Trophoblast cell (in vitro differentiated cells and primary cell): ENCODE results near the gene PEX11A.
"Not testable (repeated sequence)": the region's sequence is repeated elsewhere in the genome, so short reads cannot be mapped to it uniquely, and the experiment has no call there.

Experiments
- DNase-seq, 2 donors: peaks; one replicate each; pipeline ENCODE4 v3.0.0-alpha.2; 2016
- H2AFZ ChIP-seq: 2 replicates; pipeline ENCODE4 v1.6.1; 2013; ENCODE audit warnings: low read length, moderate library complexity, mild to moderate bottlenecking; ENCODE audit not compliant: insufficient read depth, poor library complexity
- H2AK5ac ChIP-seq: 2 replicates; pipeline ENCODE4 v1.6.1; 2013; ENCODE audit warnings: mild to moderate bottlenecking, low read length
- H2BK120ac ChIP-seq: 2 replicates; pipeline ENCODE4 v1.6.1; 2013; ENCODE audit warnings: low read length, mild to moderate bottlenecking, moderate library complexity; ENCODE audit not compliant: insufficient read depth, poor library complexity
- H2BK12ac ChIP-seq: 2 replicates; pipeline ENCODE4 v1.6.1; 2013; ENCODE audit warnings: mild to moderate bottlenecking, low read length, moderate library complexity
- H2BK5ac ChIP-seq: 2 replicates; pipeline ENCODE4 v1.6.1; 2013; ENCODE audit warnings: low read length, low read depth, moderate library complexity, mild to moderate bottlenecking; ENCODE audit not compliant: poor library complexity
- H3K14ac ChIP-seq: 2 replicates; pipeline ENCODE4 v1.6.1; 2013; ENCODE audit warnings: mild to moderate bottlenecking, low read length
- H3K18ac ChIP-seq: 2 replicates; pipeline ENCODE4 v1.6.1; 2013; ENCODE audit warnings: mild to moderate bottlenecking, low read length
- H3K23ac ChIP-seq: 2 replicates; pipeline ENCODE4 v1.6.1; 2013; ENCODE audit warnings: low read length
- H3K27ac ChIP-seq: 2 replicates; pipeline ENCODE4 v1.5.1; 2013; ENCODE audit warnings: low read depth, mild to moderate bottlenecking, inconsistent platforms, low read length, moderate library complexity
- H3K27me3 ChIP-seq: 2 replicates; pipeline ENCODE4 v1.6.1; 2013; ENCODE audit warnings: inconsistent platforms, mild to moderate bottlenecking, low read length, moderate library complexity; ENCODE audit not compliant: insufficient read depth
- H3K36me3 ChIP-seq, 2 experiments: 1 replicate in 1 of 2; 2 replicates in 1 of 2; pipeline ENCODE4 v1.6.1; 2013; ENCODE audit warnings: low read length in 2 of 2, mild to moderate bottlenecking in 2 of 2, moderate library complexity in 1 of 2; ENCODE audit not compliant: insufficient read depth in 2 of 2, control insufficient read depth in 1 of 2
- H3K4ac ChIP-seq: 2 replicates; pipeline ENCODE4 v1.6.1; 2013; ENCODE audit warnings: low read depth, mild to moderate bottlenecking, low read length, moderate library complexity
- H3K4me1 ChIP-seq, 2 experiments: 1 replicate in 1 of 2; 2 replicates in 1 of 2; pipeline ENCODE4 v1.6.1; 2013; ENCODE audit warnings: low read length in 2 of 2, mild to moderate bottlenecking in 2 of 2, moderate library complexity in 1 of 2; ENCODE audit not compliant: insufficient read depth in 2 of 2, control insufficient read depth in 1 of 2
- H3K4me2 ChIP-seq: 2 replicates; pipeline ENCODE4 v1.6.1; 2013; ENCODE audit warnings: inconsistent platforms, mild to moderate bottlenecking, low read length, moderate library complexity
- H3K4me3 ChIP-seq: 2 replicates; pipeline ENCODE4 v1.5.1; 2013; ENCODE audit warnings: mild to moderate bottlenecking, low read depth, low read length, inconsistent platforms
- H3K79me1 ChIP-seq: one replicate; pipeline ENCODE4 v1.6.1; 2013; ENCODE audit warnings: low read length
- H3K79me2 ChIP-seq: 2 replicates; pipeline ENCODE4 v1.6.1; 2013; ENCODE audit warnings: low read length, mild to moderate bottlenecking; ENCODE audit not compliant: control insufficient read depth, insufficient read depth, poor library complexity
- H3K9ac ChIP-seq: 2 replicates; pipeline ENCODE4 v1.6.1; 2013; ENCODE audit warnings: mild to moderate bottlenecking, low read length
- H3K9me3 ChIP-seq: 2 replicates; pipeline ENCODE4 v1.6.1; 2013; ENCODE audit warnings: low read depth, mild to moderate bottlenecking, control low read depth, inconsistent platforms, low read length; ENCODE audit not compliant: insufficient read depth
- H4K12ac ChIP-seq: 2 replicates; pipeline ENCODE4 v1.6.1; 2013; ENCODE audit warnings: low read depth, mild to moderate bottlenecking, low read length, moderate library complexity
- H4K8ac ChIP-seq: 2 replicates; pipeline ENCODE4 v1.6.1; 2013; ENCODE audit warnings: low read depth, mild to moderate bottlenecking, low read length, moderate library complexity
- H4K91ac ChIP-seq: one replicate; pipeline ENCODE4 v1.6.1; 2013; ENCODE audit warnings: low read depth, mild to moderate bottlenecking, low read length, moderate library complexity
- WGBS: extraction: QIAGEN DNeasy Blood & Tissue Kit; methylation state at CpG from one replicate; pipeline ENCODE4 v1.1.7; 2013; ENCODE audit warnings: missing lambda C conversion rate; ENCODE audit not compliant: insufficient read length, insufficient coverage; ENCODE audit errors: extremely low coverage; 5-methylcytosine and 5-hydroxymethylcytosine counted together

Gene PEX11A

GRCh38 chr15:89695198-89695597 lies 4.6 kb upstream of the PEX11A start:
- no peak overlapping the region for H2BK12ac ChIP-seq

GRCh38 chr15:89693696-89694095 lies 3.1 kb upstream of the PEX11A start:
- Histone ChIP-seq H3K9me3 (no peaks in the 10 kb centered on the region), H3K79me1 (peaks cover 4% of the 10 kb centered on the region), H3K27me3 (no peaks in the 10 kb centered on the region), H3K23ac (no peak overlapping the region), H4K91ac (no peak overlapping the region), H3K27ac (no peak overlapping the region), H3K9ac (no peak overlapping the region), H4K8ac (no peak overlapping the region), H3K18ac (no peak overlapping the region), H3K4me3 (no peak overlapping the region), H4K12ac (no peak overlapping the region), H3K4me2 (no peak overlapping the region), H2AFZ (no peak overlapping the region), H3K14ac (no peak overlapping the region), H2BK5ac (no peak overlapping the region), H2AK5ac (no peak overlapping the region), H3K4ac (no peak overlapping the region), H3K79me2 (peaks cover 4% of the 10 kb centered on the region), H2BK12ac (no peak overlapping the region), H3K36me3 (no peaks in the 10 kb centered on the region), H2BK120ac (no peak overlapping the region), H3K4me1 (peaks cover 2 to 8% of the 10 kb centered on the region in 2 experiments)
- WGBS = no CpG with 5 or more reads among the region's 1 CpG
- peak; percentile 54 to 98 for DNase-seq

More at GRCh38 chr15:89695198-89695597, 4.6 kb upstream of the PEX11A start:
- no peak overlapping the region for H3K4ac ChIP-seq
- no peak overlapping the region for H3K14ac ChIP-seq
- WGBS = no CpG with 5 or more reads among the region's 1 CpG
- H3K36me3 ChIP-seq = no peaks in the 10 kb centered on the region
- H2BK120ac ChIP-seq = no peak overlapping the region
- no peak overlapping the region for H3K23ac ChIP-seq
- no peaks in the 10 kb centered on the region for H3K9me3 ChIP-seq
- no peak overlapping the region for H3K27ac ChIP-seq
- H3K18ac ChIP-seq = no peak overlapping the region
- no peak overlapping the region for H3K4me2 ChIP-seq
- H3K79me2 ChIP-seq = peaks cover 3% of the 10 kb centered on the region
- no peaks in the 10 kb centered on the region for H3K27me3 ChIP-seq
- H2AK5ac ChIP-seq = no peak overlapping the region
- peaks cover 2 to 4% of the 10 kb centered on the region in 2 experiments for H3K4me1 ChIP-seq
- no peak overlapping the region for H3K4me3 ChIP-seq
- no peak overlapping the region for H4K8ac ChIP-seq
- no peak overlapping the region for H4K91ac ChIP-seq
- no peak overlapping the region for H2AFZ ChIP-seq
- no peak overlapping the region for H3K9ac ChIP-seq
- DNase-seq = no peak
- no peak overlapping the region for H4K12ac ChIP-seq
- no peak overlapping the region for H2BK5ac ChIP-seq
- H3K79me1 ChIP-seq = peaks cover 3% of the 10 kb centered on the region

- Histone ChIP-seq H2BK120ac (no peak overlapping the region), H3K4me2 (no peak overlapping the region), H3K14ac (no peak overlapping the region), H3K36me3 (no peaks in the 10 kb centered on the region), H3K27me3 (no peaks in the 10 kb centered on the region), H4K91ac (no peak overlapping the region), H3K79me1 (peaks cover 4% of the 10 kb centered on the region), H2BK12ac (no peak overlapping the region), H3K4me3 (no peak overlapping the region), H3K9ac (no peak overlapping the region), H3K4ac (no peak overlapping the region), H4K8ac (no peak overlapping the region), H3K79me2 (peaks cover 4% of the 10 kb centered on the region), H2AFZ (no peak overlapping the region), H3K4me1 (peaks cover 2 to 8% of the 10 kb centered on the region in 2 experiments), H3K23ac (no peak overlapping the region), H3K18ac (no peak overlapping the region), H3K9me3 (no peaks in the 10 kb centered on the region), H4K12ac (no peak overlapping the region), H2BK5ac (no peak overlapping the region), H3K27ac (no peak overlapping the region), H2AK5ac (no peak overlapping the region)
- WGBS = no CpG with 5 or more reads among the region's 2 CpGs
- DNase-seq = no peak
These were observed 2.5 kb upstream of the PEX11A start for GRCh38 chr15:89693091-89693490.

GRCh38 chr15:89689930-89690275 lies 651 bp downstream of the PEX11A start:
- peak overlapping the region; percentile 85 for H3K4me2 ChIP-seq
- H2AK5ac ChIP-seq, H3K14ac ChIP-seq, H2BK5ac ChIP-seq, H3K4me1 ChIP-seq, H3K4ac ChIP-seq, H3K36me3 ChIP-seq, H4K91ac ChIP-seq, H3K9me3 ChIP-seq, H3K18ac ChIP-seq, H3K27ac ChIP-seq, H3K79me2 ChIP-seq, H2BK120ac ChIP-seq, H3K27me3 ChIP-seq, DNase-seq, H3K79me1 ChIP-seq, H3K23ac ChIP-seq, H2BK12ac ChIP-seq: not testable (repeated sequence)
- H3K9ac ChIP-seq = peak overlapping the region; percentile 41
- WGBS = no CpG with 5 or more reads among the region's 15 CpGs
- peak overlapping the region; percentile 98 for H2AFZ ChIP-seq
- H3K4me3 ChIP-seq = peak overlapping the region; percentile 86
- peak overlapping the region; percentile 96 for H4K8ac ChIP-seq
- H4K12ac ChIP-seq = peak overlapping the region; percentile 77
